HCT116 (cell line): ENCODE data around the gene ACY1. TPM values are rescaled to one million over a fixed set of nuclear protein-coding genes. Genes with fewer than 3 reads are reported as not detected.

Source experiments
- ATAC-seq: fragments of 200-7000 bp; cut with Tn5 transposase; 2 replicates; pipeline ENCODE4 v1.9.1; 2020; ENCODE audit warnings: mild to moderate bottlenecking, moderate library complexity
- BruUV-seq: library from RNA; stranded (reverse); fragments of 400-500 nt; replicated peaks from 2 replicates; lab custom pipeline; 2021; lab: Mats Ljungman, UMichigan
- CTCF ChIA-PET: fragments of 300-600 bp; sonication (Branson Sonifier 250); formaldehyde crosslinking; loops from one replicate; lab custom pipeline; 2021; ENCODE audit warnings: antibody characterized with exemption; lab: Charles Lee
- POLR2A ChIA-PET: fragments of 300-600, 350-600 bp; sonication (Branson Sonifier 250); formaldehyde crosslinking; loops from one replicate; lab custom pipeline; 2021; ENCODE audit warnings: antibody characterized with exemption; lab: Charles Lee
- RAD21 ChIA-PET, 2 experiments: fragments of 300-600 bp; sonication (Branson Sonifier 250); formaldehyde crosslinking; loops; one replicate each; lab custom pipeline; 2023; ENCODE audit warnings: low total read pairs in 2 of 2; ENCODE audit not compliant: uncharacterized antibody in 2 of 2, unreplicated experiment in 2 of 2, low non-redundant PET in 1 of 2; lab: Charles Lee
- DNase-seq: peaks from one replicate; pipeline ENCODE4 v3.0.0-alpha.2; 2010; ENCODE audit warnings: low read depth, low spot score
- H2AFZ ChIP-seq: fragments of 200-600 bp; shearing (Covaris generic), sonication (generic); 2 replicates; pipeline ENCODE4 v1.6.1; 2017; ENCODE audit warnings: low read depth, mixed run types, mixed read lengths, antibody characterized with exemption, low read length; ENCODE audit not compliant: poor library complexity, severe bottlenecking
- H3K27ac ChIP-seq: 2 replicates; pipeline ENCODE4 v1.5.1; 2012; ENCODE audit warnings: low read depth, low read length
- H3K27me3 ChIP-seq: fragments of 200-600 bp; sonication (generic); 2 replicates; pipeline ENCODE4 v1.6.1; 2016; ENCODE audit warnings: mixed run types, low read length, mixed read lengths; ENCODE audit not compliant: insufficient read depth
- H3K36me3 ChIP-seq, 2 experiments: fragments of 200-500 bp in 1 of 2; fragments of 200-600 bp in 1 of 2; sonication (Bioruptor generic) in 1 of 2; sonication (generic) in 1 of 2; 2 replicates each; pipeline versions ENCODE4 v1.5.1 to v1.6.1; 2014 to 2016; ENCODE audit warnings: low read length in 2 of 2, inconsistent platforms in 1 of 2, mixed read lengths in 1 of 2, mixed run types in 1 of 2; ENCODE audit not compliant: insufficient read depth in 2 of 2, control insufficient read depth in 1 of 2
- H3K4me1 ChIP-seq, 2 experiments: fragments of 200-600 bp in 1 of 2; sonication (generic) in 1 of 2; 2 replicates each; pipeline versions ENCODE4 v1.5.1 to v1.6.1; 2012 to 2017; ENCODE audit warnings: low read length in 2 of 2, inconsistent platforms in 1 of 2, mild to moderate bottlenecking in 1 of 2, mixed read lengths in 1 of 2, mixed run types in 1 of 2, moderate library complexity in 1 of 2; ENCODE audit not compliant: insufficient read depth in 2 of 2, control insufficient read depth in 1 of 2
- H3K4me2 ChIP-seq: fragments of 200-600 bp; sonication (generic); 2 replicates; pipeline ENCODE4 v1.6.1; 2017; ENCODE audit warnings: mixed run types, low read length, mixed read lengths
- H3K4me3 ChIP-seq, 2 experiments: fragments of 200-600 bp in 1 of 2; sonication (generic) in 1 of 2; replicated peaks in 1 of 2; 2 replicates each; pipeline ENCODE4 v1.5.1; 2011 to 2016; ENCODE audit warnings: low read length in 2 of 2, control low read depth in 1 of 2, low read depth in 1 of 2, mild to moderate bottlenecking in 1 of 2, mixed read lengths in 1 of 2, mixed run types in 1 of 2
- H3K79me2 ChIP-seq: fragments of 200-600 bp; sonication (generic); 2 replicates; pipeline ENCODE4 v1.6.1; 2017; ENCODE audit warnings: mild to moderate bottlenecking, mixed run types, low read length, moderate library complexity, mixed read lengths; ENCODE audit not compliant: insufficient read depth
- H3K9ac ChIP-seq: fragments of 200-600 bp; sonication (generic); 2 replicates; pipeline ENCODE4 v1.6.1; 2016; ENCODE audit warnings: low read length, mixed read lengths
- H3K9me2 ChIP-seq: fragments of 200-600 bp; sonication (generic), shearing (Covaris generic); 2 replicates; pipeline ENCODE4 v1.6.1; 2017; ENCODE audit warnings: mixed run types, mild to moderate bottlenecking, moderate library complexity; ENCODE audit not compliant: insufficient read depth
- H3K9me3 ChIP-seq, 2 experiments: fragments of 200-500 bp in 1 of 2; fragments of 200-600 bp in 1 of 2; sonication (Bioruptor generic) in 1 of 2; sonication (generic) in 1 of 2; 2 replicates each; pipeline ENCODE4 v1.6.1; 2014 to 2017; ENCODE audit warnings: low read length in 2 of 2, mixed read lengths in 2 of 2, inconsistent platforms in 1 of 2, low read depth in 1 of 2, mild to moderate bottlenecking in 1 of 2, mixed run types in 1 of 2, moderate library complexity in 1 of 2; ENCODE audit not compliant: control insufficient read depth in 1 of 2, insufficient read depth in 1 of 2
- H4K20me1 ChIP-seq: fragments of 200-600 bp; sonication (generic), shearing (Covaris generic); 2 replicates; pipeline ENCODE4 v1.6.1; 2017; ENCODE audit warnings: mixed run types, mild to moderate bottlenecking, moderate library complexity; ENCODE audit not compliant: insufficient read depth
- CEBPB ChIP-seq: IDR thresholded peaks from 2 replicates; pipeline ENCODE4 v1.6.1; 2012; ENCODE audit warnings: low read depth
- EGR1 ChIP-seq: IDR thresholded peaks from 2 replicates; pipeline ENCODE4 v1.6.1; 2012; ENCODE audit warnings: low read depth
- EZH2 ChIP-seq: fragments of 200-600 bp; sonication (generic); IDR thresholded peaks from 2 replicates; pipeline ENCODE4 v1.6.1; 2017; ENCODE audit warnings: antibody characterized with exemption, mixed run types
- EZH2phosphoT487 ChIP-seq: fragments of 200-600 bp; IDR thresholded peaks from 2 replicates; pipeline ENCODE4 v1.6.1; 2018; ENCODE audit warnings: antibody characterized with exemption, borderline replicate concordance
- FOSL1 ChIP-seq: IDR thresholded peaks from 2 replicates; pipeline ENCODE4 v1.6.1; 2012; ENCODE audit warnings: low read depth
- POLR2AphosphoS5 ChIP-seq: IDR thresholded peaks from 2 replicates; pipeline ENCODE4 v1.6.1; 2011; ENCODE audit warnings: mild to moderate bottlenecking, low read depth, low read length, moderate library complexity
- RAD21 ChIP-seq: IDR thresholded peaks from 2 replicates; pipeline ENCODE4 v1.6.1; 2012; ENCODE audit warnings: low read depth, mild to moderate bottlenecking
- SIN3A ChIP-seq: IDR thresholded peaks from 2 replicates; pipeline ENCODE4 v1.6.1; 2012; ENCODE audit warnings: low read depth
- SP1 ChIP-seq: IDR thresholded peaks from 2 replicates; pipeline ENCODE4 v1.6.1; 2012; ENCODE audit warnings: low read depth
- TCF7L2 ChIP-seq: IDR thresholded peaks from 2 replicates; pipeline ENCODE4 v1.7.0; 2011; ENCODE audit warnings: borderline replicate concordance, inconsistent platforms; ENCODE audit not compliant: insufficient read depth, insufficient read length; ENCODE audit errors: extremely low read depth
- YY1 ChIP-seq: IDR thresholded peaks from 2 replicates; pipeline ENCODE4 v1.6.1; 2011; ENCODE audit warnings: low read length, low read depth, moderate library complexity, mild to moderate bottlenecking; ENCODE audit not compliant: insufficient replicate concordance; ENCODE audit errors: extremely low read depth
- ZNF274 ChIP-seq: fragments of 200-500 bp; sonication (Bioruptor generic); IDR thresholded peaks from 2 replicates; pipeline ENCODE4 v1.6.1; 2014; ENCODE audit warnings: mild to moderate bottlenecking, low read depth, low read length, inconsistent platforms
- intact Hi-C: fragments of 100-400 bp; cut with micrococcal nuclease; formaldehyde crosslinking; loops from 2 replicates; pipeline ENCODE4 v1.10.0; 2022
- total RNA-seq: library from RNA; stranded (reverse); gene quantifications from one replicate; pipeline ENCODE4 v1.2.1, GENCODE V29; 2021; ENCODE audit not compliant: unreplicated experiment
- TF ChIP-seq, protein P1 (sequence below): IDR thresholded peaks from 2 replicates; pipeline ENCODE4 v1.6.1; 2012; ENCODE audit warnings: low read depth
- TF ChIP-seq, protein P2 (sequence below): IDR thresholded peaks from 2 replicates; pipeline ENCODE4 v1.6.1; 2012

Gene ACY1
- total RNA-seq, 1 experiment from 2014 or later = 73.2 TPM

DNA sequence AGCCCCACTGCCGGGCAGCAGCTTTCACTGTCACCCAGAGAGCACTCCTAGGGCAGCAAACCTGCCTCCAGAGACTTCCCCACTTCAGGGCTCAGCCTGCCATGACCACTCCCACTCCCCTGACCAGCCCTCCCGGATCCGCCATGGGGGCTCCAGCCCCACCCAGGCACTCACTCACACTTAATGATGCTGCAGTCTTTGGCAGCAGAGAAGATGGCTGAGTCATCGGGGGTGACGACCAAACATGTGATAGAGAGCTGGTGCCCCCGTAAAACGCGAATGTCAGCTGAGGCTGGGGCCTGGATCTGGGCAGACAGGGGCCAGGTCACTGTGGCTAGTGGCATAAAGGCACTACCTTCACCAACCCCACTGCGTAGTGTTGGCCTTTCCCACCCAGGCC is 46.3 kb upstream of the ACY1 start (continued):
- TF ChIP-seq ZNF274 (no peak), RAD21 (no peak), EGR1 (no peak), FOSL1 (no peak), CEBPB (no peak), POLR2AphosphoS5 (no peak), SIN3A (no peak), TCF7L2 (no peak), YY1 (no peak), SP1 (no peak)

DNA sequence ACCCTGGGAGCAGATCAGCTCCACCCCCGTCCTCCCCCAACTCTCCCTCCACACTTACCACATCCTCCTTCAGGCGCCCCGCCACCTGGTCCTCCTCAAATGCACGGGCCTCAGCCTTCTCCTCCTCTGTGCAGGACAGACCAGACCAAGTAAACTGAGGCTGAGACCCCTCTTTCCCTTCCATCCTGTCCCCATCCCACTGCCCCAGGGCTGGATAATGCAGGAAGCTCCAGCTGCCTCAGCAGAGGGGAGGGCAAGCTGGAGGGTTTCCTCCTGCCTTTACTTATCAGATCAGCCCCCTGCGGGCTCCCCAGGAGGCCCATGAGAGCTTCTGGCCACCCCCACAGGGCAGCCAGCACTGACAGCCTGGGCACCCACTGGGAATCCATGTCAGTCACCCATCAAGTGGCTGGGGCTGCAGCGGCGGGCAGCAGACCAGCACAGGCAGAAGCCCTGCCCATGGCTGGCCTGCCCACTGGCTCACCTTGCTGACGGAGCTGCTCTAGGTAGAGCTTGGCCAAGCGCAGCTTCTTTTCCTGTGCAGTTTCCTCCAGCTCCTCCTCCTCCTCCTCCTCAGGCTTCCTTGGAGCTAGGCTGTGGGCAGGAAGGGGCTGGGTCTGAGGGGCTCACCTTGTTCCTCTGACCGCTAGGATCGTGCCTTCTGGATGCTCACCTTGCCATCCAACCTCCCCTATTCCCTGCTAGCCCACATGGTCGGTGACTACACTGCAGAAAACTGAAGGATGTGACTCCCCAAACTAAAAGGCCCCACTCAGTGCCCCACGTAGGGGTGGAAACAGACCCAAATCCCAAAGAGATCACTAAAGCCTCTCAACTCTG is 45.5 kb upstream of the ACY1 start:
- Histone ChIP-seq H2AFZ (no peak overlapping the region), H3K79me2 (peaks cover 51% of the 10 kb centered on the region), H3K4me1 (peaks cover 15 to 19% of the 10 kb centered on the region in 2 experiments)
- no peak for DNase-seq
- ATAC-seq = no peak
- ChIA-PET CTCF (no interaction called here), RAD21 (no interaction called here)
- no TSS peak for BruUV-seq
- TF ChIP-seq TCF7L2 (no peak), EZH2 (no peak), SIN3A (no peak), POLR2AphosphoS5 (no peak), EZH2phosphoT487 (no peak)
- TF ChIP-seq, protein P1, sequence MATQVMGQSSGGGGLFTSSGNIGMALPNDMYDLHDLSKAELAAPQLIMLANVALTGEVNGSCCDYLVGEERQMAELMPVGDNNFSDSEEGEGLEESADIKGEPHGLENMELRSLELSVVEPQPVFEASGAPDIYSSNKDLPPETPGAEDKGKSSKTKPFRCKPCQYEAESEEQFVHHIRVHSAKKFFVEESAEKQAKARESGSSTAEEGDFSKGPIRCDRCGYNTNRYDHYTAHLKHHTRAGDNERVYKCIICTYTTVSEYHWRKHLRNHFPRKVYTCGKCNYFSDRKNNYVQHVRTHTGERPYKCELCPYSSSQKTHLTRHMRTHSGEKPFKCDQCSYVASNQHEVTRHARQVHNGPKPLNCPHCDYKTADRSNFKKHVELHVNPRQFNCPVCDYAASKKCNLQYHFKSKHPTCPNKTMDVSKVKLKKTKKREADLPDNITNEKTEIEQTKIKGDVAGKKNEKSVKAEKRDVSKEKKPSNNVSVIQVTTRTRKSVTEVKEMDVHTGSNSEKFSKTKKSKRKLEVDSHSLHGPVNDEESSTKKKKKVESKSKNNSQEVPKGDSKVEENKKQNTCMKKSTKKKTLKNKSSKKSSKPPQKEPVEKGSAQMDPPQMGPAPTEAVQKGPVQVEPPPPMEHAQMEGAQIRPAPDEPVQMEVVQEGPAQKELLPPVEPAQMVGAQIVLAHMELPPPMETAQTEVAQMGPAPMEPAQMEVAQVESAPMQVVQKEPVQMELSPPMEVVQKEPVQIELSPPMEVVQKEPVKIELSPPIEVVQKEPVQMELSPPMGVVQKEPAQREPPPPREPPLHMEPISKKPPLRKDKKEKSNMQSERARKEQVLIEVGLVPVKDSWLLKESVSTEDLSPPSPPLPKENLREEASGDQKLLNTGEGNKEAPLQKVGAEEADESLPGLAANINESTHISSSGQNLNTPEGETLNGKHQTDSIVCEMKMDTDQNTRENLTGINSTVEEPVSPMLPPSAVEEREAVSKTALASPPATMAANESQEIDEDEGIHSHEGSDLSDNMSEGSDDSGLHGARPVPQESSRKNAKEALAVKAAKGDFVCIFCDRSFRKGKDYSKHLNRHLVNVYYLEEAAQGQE = no peak
- TF ChIP-seq, protein P2, sequence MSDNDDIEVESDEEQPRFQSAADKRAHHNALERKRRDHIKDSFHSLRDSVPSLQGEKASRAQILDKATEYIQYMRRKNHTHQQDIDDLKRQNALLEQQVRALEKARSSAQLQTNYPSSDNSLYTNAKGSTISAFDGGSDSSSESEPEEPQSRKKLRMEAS = no peak
- TF ChIP-seq, all 23 proteins: peak for 0
- Histone ChIP-seq H3K27me3 (no peaks in the 10 kb centered on the region), H4K20me1 (0 out of 2 replicates have a peak, but pooled peaks cover 4% of the 10 kb centered on the region), H3K9ac (no peak overlapping the region), H3K36me3 (peaks cover 28 to 61% of the 10 kb centered on the region in 2 experiments), H3K4me3 (no peak overlapping the region), H3K9me3 (no peaks in the 10 kb centered on the region), H3K9me2 (no peaks in the 10 kb centered on the region), H3K4me2 (no peak overlapping the region), H3K27ac (no peak overlapping the region)
- POLR2A ChIA-PET = no interaction called here
- intact Hi-C loops = no loop called here
